PC-3 (cell line): ENCODE measurements around the gene SERPINB13. TPM values are rescaled to one million over a fixed set of nuclear protein-coding genes. Genes with fewer than 3 reads are reported as not detected.

Experiments
- ATAC-seq: fragments of 200-7000 bp; cut with Tn5 transposase; 2 replicates; pipeline ENCODE4 v1.9.1; 2020; ENCODE audit warnings: mild to moderate bottlenecking, moderate library complexity
- BruUV-seq: library from RNA; stranded (reverse); fragments of 400-500 nt; replicated peaks from 2 replicates; lab custom pipeline; 2021; lab: Mats Ljungman, UMichigan
- CTCF ChIA-PET: fragments of 300-600 bp; sonication (Branson Sonifier 250); formaldehyde crosslinking; loops from one replicate; lab custom pipeline; 2022; ENCODE audit warnings: antibody characterized with exemption; lab: Charles Lee
- POLR2A ChIA-PET: fragments of 300-600 bp; sonication (Branson Sonifier 250); formaldehyde crosslinking; loops from one replicate; lab custom pipeline; 2022; ENCODE audit warnings: antibody characterized with exemption; ENCODE audit not compliant: unreplicated experiment; lab: Charles Lee
- DNase-seq: peaks from one replicate; pipeline ENCODE4 v3.0.0-alpha.2; 2015
- H2AFZ ChIP-seq: fragments of 300-600 bp; sonication (generic); 2 replicates; pipeline ENCODE4 v1.6.0; 2016; ENCODE audit warnings: antibody characterized with exemption, low read length
- H3F3A ChIP-seq: fragments of 300-600 bp; sonication (generic); one replicate; pipeline ENCODE4 v1.6.0; 2017; ENCODE audit warnings: antibody characterized with exemption, low read length, control low read depth, mild to moderate bottlenecking; ENCODE audit not compliant: unreplicated experiment
- H3K27ac ChIP-seq: fragments of 300-600 bp; sonication (generic); 2 replicates; pipeline ENCODE4 v1.5.1; 2016; ENCODE audit warnings: mild to moderate bottlenecking, low read length
- H3K27me3 ChIP-seq: fragments of 300-600 bp; sonication (generic); 2 replicates; pipeline ENCODE4 v1.6.1; 2016; ENCODE audit warnings: low read length, mixed read lengths
- H3K36me3 ChIP-seq: fragments of 300-600 bp; sonication (generic); 2 replicates; pipeline ENCODE4 v1.6.1; 2016; ENCODE audit warnings: low read depth, mixed run types, low read length, mixed read lengths
- H3K4me1 ChIP-seq: fragments of 300-600 bp; sonication (generic); 2 replicates; pipeline ENCODE4 v1.5.1; 2016; ENCODE audit warnings: low read length; ENCODE audit not compliant: insufficient read depth
- H3K4me2 ChIP-seq: fragments of 300-600 bp; sonication (generic); 2 replicates; pipeline ENCODE4 v1.6.0; 2016; ENCODE audit warnings: low read length
- H3K4me3 ChIP-seq: fragments of 300-600 bp; sonication (generic); 2 replicates; pipeline ENCODE4 v1.5.1; 2016; ENCODE audit warnings: mild to moderate bottlenecking, low read length, mixed read lengths
- H3K79me2 ChIP-seq: fragments of 300-600 bp; sonication (generic); 2 replicates; pipeline ENCODE4 v1.6.1; 2017; ENCODE audit warnings: low read length, mixed read lengths
- H3K9ac ChIP-seq: fragments of 300-600 bp; sonication (generic); 2 replicates; pipeline ENCODE4 v1.6.0; 2016; ENCODE audit warnings: mild to moderate bottlenecking, low read length
- H3K9me2 ChIP-seq: fragments of 300-600 bp; sonication (generic); replicated peaks from 2 replicates; pipeline ENCODE4 v1.6.1; 2016; ENCODE audit warnings: mixed run types, low read length, mixed read lengths
- H3K9me3 ChIP-seq: fragments of 300-600 bp; sonication (generic); 2 replicates; pipeline ENCODE4 v1.6.1; 2016; ENCODE audit warnings: low read length, mixed read lengths
- H4K20me1 ChIP-seq: fragments of 300-600 bp; sonication (generic); 2 replicates; pipeline ENCODE4 v1.6.1; 2016; ENCODE audit warnings: low read length, mixed read lengths
- EZH2 ChIP-seq: fragments of 300-600 bp; sonication (generic); IDR thresholded peaks from one replicate; pipeline ENCODE4 v1.6.1; 2017; ENCODE audit warnings: antibody characterized with exemption, mild to moderate bottlenecking, low read length; ENCODE audit not compliant: unreplicated experiment
- EZH2phosphoT487 ChIP-seq: fragments of 300-600 bp; sonication (generic); IDR thresholded peaks from 2 replicates; pipeline ENCODE4 v1.6.1; 2018; ENCODE audit warnings: mild to moderate bottlenecking, antibody characterized with exemption, low read length, borderline replicate concordance
- intact Hi-C: fragments of 100-400 bp; cut with micrococcal nuclease; formaldehyde crosslinking; loops from 2 replicates; pipeline ENCODE4 v1.9.0; 2023
- total RNA-seq: library from RNA; depleted of rRNA; stranded (reverse); fragments of >200 nt; gene quantifications from 2 replicates; pipeline ENCODE4 v1.2.3, GENCODE V29; 2014
- TF ChIP-seq, protein P1 (sequence below): fragments of 300-600 bp; sonication (generic); conservative IDR thresholded peaks from 2 replicates; pipeline ENCODE4 v1.5.1; 2017; ENCODE audit warnings: antibody characterized with exemption, low read depth, mild to moderate bottlenecking, low read length

SERPINB13 gene
- total RNA-seq, 1 experiment from 2014 or later, result not detected

DNA sequence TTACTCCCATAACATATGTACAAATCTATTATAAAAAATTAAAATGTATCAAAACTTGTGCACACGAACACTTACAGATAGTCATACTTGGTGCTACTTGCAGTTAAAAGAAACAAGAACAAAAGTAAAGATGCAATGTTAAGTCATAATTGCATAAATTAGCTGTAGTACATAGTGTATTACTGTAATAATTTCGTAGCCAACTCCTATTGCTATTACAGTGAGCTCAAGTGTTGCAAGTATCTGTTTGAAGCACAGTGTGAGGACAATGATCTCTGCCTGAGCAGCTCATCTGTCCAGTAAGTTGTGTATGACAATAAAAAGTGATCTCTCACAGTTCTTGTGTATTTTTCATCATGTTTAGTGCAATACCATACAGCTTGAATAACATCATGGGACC lies 7.5 kb upstream of the SERPINB13 start:
- DNase-seq, result no peak
- POLR2A ChIA-PET, result no interaction called here
- Histone ChIP-seq H4K20me1 (no peaks in the 10 kb centered on the region), H3K27me3 (no peaks in the 10 kb centered on the region), H3F3A (no peaks in the 10 kb centered on the region), H3K4me2 (no peak overlapping the region), H3K9me2 (no peaks in the 10 kb centered on the region), H3K79me2 (no peaks in the 10 kb centered on the region), H3K9ac (no peak overlapping the region), H2AFZ (no peak overlapping the region), H3K4me3 (no peak overlapping the region), H3K9me3 (no peaks in the 10 kb centered on the region), H3K36me3 (no peaks in the 10 kb centered on the region), H3K4me1 (peaks cover 4% of the 10 kb centered on the region; the same call in 1 of the 2 replicates), H3K27ac (no peak overlapping the region)
- ATAC-seq, result no peak
- TF ChIP-seq EZH2 (no peak), EZH2phosphoT487 (no peak)
- TF ChIP-seq, protein P1, sequence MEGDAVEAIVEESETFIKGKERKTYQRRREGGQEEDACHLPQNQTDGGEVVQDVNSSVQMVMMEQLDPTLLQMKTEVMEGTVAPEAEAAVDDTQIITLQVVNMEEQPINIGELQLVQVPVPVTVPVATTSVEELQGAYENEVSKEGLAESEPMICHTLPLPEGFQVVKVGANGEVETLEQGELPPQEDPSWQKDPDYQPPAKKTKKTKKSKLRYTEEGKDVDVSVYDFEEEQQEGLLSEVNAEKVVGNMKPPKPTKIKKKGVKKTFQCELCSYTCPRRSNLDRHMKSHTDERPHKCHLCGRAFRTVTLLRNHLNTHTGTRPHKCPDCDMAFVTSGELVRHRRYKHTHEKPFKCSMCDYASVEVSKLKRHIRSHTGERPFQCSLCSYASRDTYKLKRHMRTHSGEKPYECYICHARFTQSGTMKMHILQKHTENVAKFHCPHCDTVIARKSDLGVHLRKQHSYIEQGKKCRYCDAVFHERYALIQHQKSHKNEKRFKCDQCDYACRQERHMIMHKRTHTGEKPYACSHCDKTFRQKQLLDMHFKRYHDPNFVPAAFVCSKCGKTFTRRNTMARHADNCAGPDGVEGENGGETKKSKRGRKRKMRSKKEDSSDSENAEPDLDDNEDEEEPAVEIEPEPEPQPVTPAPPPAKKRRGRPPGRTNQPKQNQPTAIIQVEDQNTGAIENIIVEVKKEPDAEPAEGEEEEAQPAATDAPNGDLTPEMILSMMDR, result no peak
- CTCF ChIA-PET, result interaction anchor here (1.4 kb wide), 1 partner anchor 163 kb away, joined by 3 read pairs; no protein-coding TSS in a partner anchor
- BruUV-seq, result no TSS peak
- intact Hi-C loops, result loop anchor here (2.0 to 5.0 kb wide), 2 partner anchors 103 to 265 kb away; no protein-coding TSS in a partner anchor

- no peaks in the 10 kb centered on the region for H3K9me2 ChIP-seq
- no peak for DNase-seq
- ATAC-seq, result no peak
- intact Hi-C loops, result no loop called here
- H3K36me3 ChIP-seq, result no peaks in the 10 kb centered on the region
- H3K4me2 ChIP-seq, result no peak overlapping the region
- no peak overlapping the region for H3K4me3 ChIP-seq
- no peaks in the 10 kb centered on the region for H3K79me2 ChIP-seq
- H3F3A ChIP-seq, result no peaks in the 10 kb centered on the region
- H3K9ac ChIP-seq, result no peak overlapping the region
- H2AFZ ChIP-seq, result no peak overlapping the region
- CTCF ChIA-PET, result no interaction called here
- H3K27me3 ChIP-seq, result no peaks in the 10 kb centered on the region
- H3K27ac ChIP-seq, result no peak overlapping the region
- no TSS peak for BruUV-seq
- H4K20me1 ChIP-seq, result no peaks in the 10 kb centered on the region
- TF ChIP-seq EZH2, result no peak
- TF ChIP-seq, protein P1, result no peak
- no peak for TF ChIP-seq EZH2phosphoT487
- POLR2A ChIA-PET, result no interaction called here
- peaks cover 5% of the 10 kb centered on the region; the same call in 1 of the 2 replicates for H3K4me1 ChIP-seq
- no peaks in the 10 kb centered on the region for H3K9me3 ChIP-seq
Measured at GRCh38 chr18:63585988-63586387, 1.2 kb upstream of the SERPINB13 start.

DNA sequence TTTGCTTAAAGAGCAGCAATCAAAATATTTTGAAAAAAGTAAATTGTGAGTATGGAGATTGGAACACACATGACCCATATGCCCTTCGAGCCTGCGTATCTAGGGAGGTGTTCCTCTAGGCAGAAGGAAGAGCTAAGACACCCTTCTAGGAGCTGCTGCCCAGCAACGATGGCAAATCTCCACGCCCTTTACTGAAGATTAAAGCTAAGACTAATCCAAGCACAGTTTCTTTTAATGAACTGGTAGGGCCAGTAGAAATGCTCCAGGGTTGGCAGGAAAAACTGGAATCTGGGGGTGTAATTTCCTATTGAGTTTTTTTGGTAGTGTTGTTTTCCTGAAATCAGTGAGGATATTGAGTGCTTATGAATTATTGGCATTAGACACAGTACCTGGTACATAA lies 712 bp upstream of the SERPINB13 start:
- no TSS peak for BruUV-seq
- Histone ChIP-seq H3F3A (no peaks in the 10 kb centered on the region), H3K27ac (no peak overlapping the region), H3K9me2 (no peaks in the 10 kb centered on the region), H3K79me2 (no peaks in the 10 kb centered on the region), H3K9me3 (no peaks in the 10 kb centered on the region), H4K20me1 (no peaks in the 10 kb centered on the region), H3K4me3 (no peak overlapping the region), H2AFZ (no peak overlapping the region), H3K36me3 (no peaks in the 10 kb centered on the region), H3K9ac (no peak overlapping the region), H3K4me1 (peaks cover 5% of the 10 kb centered on the region; the same call in 1 of the 2 replicates), H3K4me2 (no peak overlapping the region), H3K27me3 (no peaks in the 10 kb centered on the region)
- ChIA-PET POLR2A (no interaction called here), CTCF (no interaction called here)
- ATAC-seq, result no peak
- intact Hi-C loops, result no loop called here
- no peak for DNase-seq
- TF ChIP-seq, protein P1, result no peak
- TF ChIP-seq EZH2phosphoT487 (no peak), EZH2 (no peak)
